ENCODE data around the gene HAND2.

The HAND2 gene

GRCh38 chr4:173529477-173530325 lies at the start of gene HAND2:
Gene HAND2 (minus strand): TSS chr4:173530229. CDS start chr4:173529289, 940 bp downstream.
- peak; percentile 60 for DNase-seq (ENCODE audit: low read depth)

GRCh38 chr4:173578956-173579355 lies 48.9 kb upstream of the HAND2 start:
- DNase-seq (ENCODE audit: low read depth): no peak

GRCh38 chr4:173577963-173578362 lies 47.9 kb upstream of the HAND2 start:
- no peak for DNase-seq (ENCODE audit: low read depth)

GRCh38 chr4:173575482-173576152 lies 45.6 kb upstream of the HAND2 start:
- DNase-seq (ENCODE audit: low read depth): no peak

GRCh38 chr4:173573725-173574124 lies 43.7 kb upstream of the HAND2 start:
- DNase-seq (ENCODE audit: low read depth): no peak

- no peak for DNase-seq (ENCODE audit: low read depth)
Measured at GRCh38 chr4:173573286-173573685, 43.3 kb upstream of the HAND2 start.

GRCh38 chr4:173572493-173573129 lies 42.6 kb upstream of the HAND2 start:
- no peak for DNase-seq (ENCODE audit: low read depth)

GRCh38 chr4:173571620-173572019 lies 41.6 kb upstream of the HAND2 start:
- no peak for DNase-seq (ENCODE audit: low read depth)

GRCh38 chr4:173565281-173565680 lies 35.3 kb upstream of the HAND2 start:
- DNase-seq (ENCODE audit: low read depth): no peak

GRCh38 chr4:173564461-173564860 lies 34.4 kb upstream of the HAND2 start:
- DNase-seq (ENCODE audit: low read depth): no peak

- DNase-seq (ENCODE audit: low read depth): no peak
Measured at GRCh38 chr4:173560896-173561295, 30.9 kb upstream of the HAND2 start.

GRCh38 chr4:173556398-173557131 lies 26.5 kb upstream of the HAND2 start:
- no peak for DNase-seq (ENCODE audit: low read depth)

GRCh38 chr4:173547889-173548288 lies 17.9 kb upstream of the HAND2 start:
- DNase-seq (ENCODE audit: low read depth): no peak

- no peak for DNase-seq (ENCODE audit: low read depth)
Measured at GRCh38 chr4:173546776-173547175, 16.7 kb upstream of the HAND2 start.

- no peak for DNase-seq (ENCODE audit: low read depth)
Measured at GRCh38 chr4:173545440-173545839, 15.4 kb upstream of the HAND2 start.

- DNase-seq (ENCODE audit: low read depth): no peak
Measured at GRCh38 chr4:173543266-173543665, 13.2 kb upstream of the HAND2 start.

- DNase-seq (ENCODE audit: low read depth): no peak
Measured at GRCh38 chr4:173539986-173540385, 10.0 kb upstream of the HAND2 start.

- no peak for DNase-seq (ENCODE audit: low read depth)
Measured at GRCh38 chr4:173538909-173539445, 8.9 kb upstream of the HAND2 start.

GRCh38 chr4:173538148-173538908 lies 8.3 kb upstream of the HAND2 start:
- DNase-seq (ENCODE audit: low read depth): no peak

- no peak for DNase-seq (ENCODE audit: low read depth)
Measured at GRCh38 chr4:173537613-173538147, 7.7 kb upstream of the HAND2 start.

Measured in iris pigment epithelial cell (primary cell).